ENCODE data around the gene PRSS12. TPM values are rescaled to one million over a fixed set of nuclear protein-coding genes. Genes with fewer than 3 reads are reported as not detected.

Gene PRSS12
- total RNA-seq, 1 donor from 2014 or later, result 2.3 TPM

DNA sequence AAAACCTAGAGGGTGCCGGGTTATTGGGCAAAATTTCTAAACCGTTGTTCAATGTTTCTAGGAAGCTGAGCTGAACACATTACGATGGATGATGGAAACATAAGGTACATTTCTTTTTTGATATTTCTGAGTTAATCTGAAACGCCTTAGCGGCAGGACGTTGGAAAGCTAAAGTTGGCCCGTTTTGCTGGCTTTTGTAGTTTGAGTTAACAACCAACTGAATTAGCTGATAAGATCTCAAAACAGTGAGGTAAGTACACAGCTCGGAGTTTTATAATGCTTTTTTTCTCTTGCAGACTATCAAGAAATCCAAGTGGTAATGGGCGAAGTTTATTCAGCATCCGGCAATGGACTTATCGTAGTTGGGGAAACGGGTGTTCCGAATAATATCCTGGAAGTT lies 73.5 kb downstream of the PRSS12 start:
- Histone ChIP-seq H3K36me3 (ENCODE audit: control insufficient read depth, insufficient read depth, low read length) (no peaks in the 10 kb centered on the region), H3K27me3 (ENCODE audit: control insufficient read depth, insufficient read depth, low read length) (no peaks in the 10 kb centered on the region), H3K4me3 (ENCODE audit: low read depth, low read length) (peak overlapping the region; percentile 89)
- DNase-seq (ENCODE audit: low read depth), result no peak
- TF ChIP-seq, protein P1, sequence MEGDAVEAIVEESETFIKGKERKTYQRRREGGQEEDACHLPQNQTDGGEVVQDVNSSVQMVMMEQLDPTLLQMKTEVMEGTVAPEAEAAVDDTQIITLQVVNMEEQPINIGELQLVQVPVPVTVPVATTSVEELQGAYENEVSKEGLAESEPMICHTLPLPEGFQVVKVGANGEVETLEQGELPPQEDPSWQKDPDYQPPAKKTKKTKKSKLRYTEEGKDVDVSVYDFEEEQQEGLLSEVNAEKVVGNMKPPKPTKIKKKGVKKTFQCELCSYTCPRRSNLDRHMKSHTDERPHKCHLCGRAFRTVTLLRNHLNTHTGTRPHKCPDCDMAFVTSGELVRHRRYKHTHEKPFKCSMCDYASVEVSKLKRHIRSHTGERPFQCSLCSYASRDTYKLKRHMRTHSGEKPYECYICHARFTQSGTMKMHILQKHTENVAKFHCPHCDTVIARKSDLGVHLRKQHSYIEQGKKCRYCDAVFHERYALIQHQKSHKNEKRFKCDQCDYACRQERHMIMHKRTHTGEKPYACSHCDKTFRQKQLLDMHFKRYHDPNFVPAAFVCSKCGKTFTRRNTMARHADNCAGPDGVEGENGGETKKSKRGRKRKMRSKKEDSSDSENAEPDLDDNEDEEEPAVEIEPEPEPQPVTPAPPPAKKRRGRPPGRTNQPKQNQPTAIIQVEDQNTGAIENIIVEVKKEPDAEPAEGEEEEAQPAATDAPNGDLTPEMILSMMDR (IDR thresholded peaks at IDR 0.05; ENCODE audit: insufficient read depth, low read length, poor library complexity, severe bottlenecking), result no peak

- TF ChIP-seq, protein P1 (IDR thresholded peaks at IDR 0.05; ENCODE audit: insufficient read depth, low read length, poor library complexity, severe bottlenecking), result no peak
- Histone ChIP-seq H3K4me3 (ENCODE audit: low read depth, low read length) (peak overlapping the region; percentile 89), H3K36me3 (ENCODE audit: control insufficient read depth, insufficient read depth, low read length) (no peaks in the 10 kb centered on the region), H3K27me3 (ENCODE audit: control insufficient read depth, insufficient read depth, low read length) (no peaks in the 10 kb centered on the region)
- peak; percentile 70 for DNase-seq (ENCODE audit: low read depth)
These were observed 74.1 kb downstream of the PRSS12 start for GRCh38 chr4:118278473-118279274.

- no peak overlapping the region for H3K4me3 ChIP-seq (ENCODE audit: low read depth, low read length)
These were observed 75.6 kb downstream of the PRSS12 start for GRCh38 chr4:118277243-118277642.

DNA sequence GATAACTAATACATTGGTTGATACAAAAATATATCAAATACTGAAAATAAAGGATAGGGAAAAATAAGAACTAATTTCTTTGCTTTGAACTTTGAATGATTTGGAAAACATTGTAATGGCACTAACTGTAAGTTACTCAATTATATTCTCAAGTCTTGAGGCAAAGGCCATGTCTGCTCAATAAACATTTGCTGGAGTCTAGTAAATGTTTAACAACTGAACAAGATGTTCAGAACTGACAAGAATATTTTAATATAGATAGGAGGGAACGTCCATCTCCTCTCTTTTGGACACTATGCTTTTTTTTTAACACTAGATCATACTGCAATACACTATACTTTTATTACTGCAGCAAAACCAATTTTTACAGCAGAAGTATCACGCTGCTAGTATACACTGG lies 76.2 kb downstream of the PRSS12 start:
- no peak for DNase-seq (ENCODE audit: low read depth)
- Histone ChIP-seq H3K4me3 (ENCODE audit: low read depth, low read length) (no peak overlapping the region), H3K27me3 (ENCODE audit: control insufficient read depth, insufficient read depth, low read length) (no peaks in the 10 kb centered on the region), H3K36me3 (ENCODE audit: control insufficient read depth, insufficient read depth, low read length) (no peaks in the 10 kb centered on the region)
- TF ChIP-seq, protein P1 (IDR thresholded peaks at IDR 0.05; ENCODE audit: insufficient read depth, low read length, poor library complexity, severe bottlenecking), result no peak

More at GRCh38 chr4:118277243-118277642, 75.6 kb downstream of the PRSS12 start:
- H3K36me3 ChIP-seq (ENCODE audit: control insufficient read depth, insufficient read depth, low read length), result no peaks in the 10 kb centered on the region
- no peaks in the 10 kb centered on the region for H3K27me3 ChIP-seq (ENCODE audit: control insufficient read depth, insufficient read depth, low read length)
- DNase-seq (ENCODE audit: low read depth), result no peak
- TF ChIP-seq, protein P1 (IDR thresholded peaks at IDR 0.05; ENCODE audit: insufficient read depth, low read length, poor library complexity, severe bottlenecking), result no peak

- no peak for DNase-seq (ENCODE audit: low read depth)
- TF ChIP-seq, protein P1 (IDR thresholded peaks at IDR 0.05; ENCODE audit: insufficient read depth, low read length, poor library complexity, severe bottlenecking), result no peak
- no peaks in the 10 kb centered on the region for H3K36me3 ChIP-seq (ENCODE audit: control insufficient read depth, insufficient read depth, low read length)
These were observed 79.2 kb downstream of the PRSS12 start for GRCh38 chr4:118273642-118274041.

GRCh38 chr4:118271788-118272187 lies 81.0 kb downstream of the PRSS12 start:
- no peaks in the 10 kb centered on the region for H3K36me3 ChIP-seq (ENCODE audit: control insufficient read depth, insufficient read depth, low read length)
- DNase-seq (ENCODE audit: low read depth), result no peak
- TF ChIP-seq, protein P1 (IDR thresholded peaks at IDR 0.05; ENCODE audit: insufficient read depth, low read length, poor library complexity, severe bottlenecking), result no peak
- H3K4me3 ChIP-seq (ENCODE audit: low read depth, low read length), result no peak overlapping the region
- H3K27me3 ChIP-seq (ENCODE audit: control insufficient read depth, insufficient read depth, low read length), result no peaks in the 10 kb centered on the region

More at GRCh38 chr4:118273642-118274041, 79.2 kb downstream of the PRSS12 start:
- Histone ChIP-seq H3K27me3 (ENCODE audit: control insufficient read depth, insufficient read depth, low read length) (no peaks in the 10 kb centered on the region), H3K4me3 (ENCODE audit: low read depth, low read length) (no peak overlapping the region)

Data from kidney epithelial cell (primary cell).